ENCODE results near the gene BLMH.

DNA sequence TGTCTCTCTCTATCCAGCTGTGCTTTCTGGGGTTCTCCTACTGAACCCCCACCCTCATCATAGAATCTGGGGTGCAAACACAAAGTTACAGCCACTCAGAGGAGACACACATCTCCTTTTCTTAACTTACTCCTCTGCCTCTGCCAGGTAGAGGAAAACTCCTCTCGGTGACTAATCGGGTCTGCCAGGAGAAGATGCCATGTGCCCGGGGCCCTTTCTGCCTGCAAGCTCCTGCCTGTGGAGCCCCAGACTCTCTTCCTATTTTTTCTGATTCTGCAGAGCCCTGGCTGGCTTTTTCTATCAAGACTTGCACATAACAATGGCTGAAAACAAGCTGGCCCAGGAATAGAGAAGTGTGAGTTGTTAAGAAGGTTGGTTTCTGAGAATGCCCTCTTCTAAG is 66.6 kb downstream of the BLMH start:
- no peak for TF ChIP-seq POLR2A (IDR thresholded peaks at IDR 0.05; ENCODE audit: extremely low read depth, insufficient read length)
- TF ChIP-seq, protein P1, sequence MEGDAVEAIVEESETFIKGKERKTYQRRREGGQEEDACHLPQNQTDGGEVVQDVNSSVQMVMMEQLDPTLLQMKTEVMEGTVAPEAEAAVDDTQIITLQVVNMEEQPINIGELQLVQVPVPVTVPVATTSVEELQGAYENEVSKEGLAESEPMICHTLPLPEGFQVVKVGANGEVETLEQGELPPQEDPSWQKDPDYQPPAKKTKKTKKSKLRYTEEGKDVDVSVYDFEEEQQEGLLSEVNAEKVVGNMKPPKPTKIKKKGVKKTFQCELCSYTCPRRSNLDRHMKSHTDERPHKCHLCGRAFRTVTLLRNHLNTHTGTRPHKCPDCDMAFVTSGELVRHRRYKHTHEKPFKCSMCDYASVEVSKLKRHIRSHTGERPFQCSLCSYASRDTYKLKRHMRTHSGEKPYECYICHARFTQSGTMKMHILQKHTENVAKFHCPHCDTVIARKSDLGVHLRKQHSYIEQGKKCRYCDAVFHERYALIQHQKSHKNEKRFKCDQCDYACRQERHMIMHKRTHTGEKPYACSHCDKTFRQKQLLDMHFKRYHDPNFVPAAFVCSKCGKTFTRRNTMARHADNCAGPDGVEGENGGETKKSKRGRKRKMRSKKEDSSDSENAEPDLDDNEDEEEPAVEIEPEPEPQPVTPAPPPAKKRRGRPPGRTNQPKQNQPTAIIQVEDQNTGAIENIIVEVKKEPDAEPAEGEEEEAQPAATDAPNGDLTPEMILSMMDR (IDR thresholded peaks at IDR 0.05; ENCODE audit: low read depth, low read length), result no peak
- TF ChIP-seq, protein P2, sequence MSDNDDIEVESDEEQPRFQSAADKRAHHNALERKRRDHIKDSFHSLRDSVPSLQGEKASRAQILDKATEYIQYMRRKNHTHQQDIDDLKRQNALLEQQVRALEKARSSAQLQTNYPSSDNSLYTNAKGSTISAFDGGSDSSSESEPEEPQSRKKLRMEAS (IDR thresholded peaks at IDR 0.05; ENCODE audit: low read depth, low read length), result no peak
